Measurements from ENCODE around the gene WNT10A.

Gene WNT10A

GRCh38 chr2:218880102-218880858 is at the start of gene WNT10A:
WNT10A (plus strand) TSS chr2:218880852; CDS start chr2:218880996, 144 bp downstream.
- ChIA-PET CTCF (interaction anchor here (1.0 to 23.0 kb wide), 9 partner anchors 6 to 484 kb away, joined by 3 to 916 read pairs (median 4); no protein-coding TSS in a partner anchor), POLR2A (interaction anchor here (0.6 to 2.8 kb wide), 4 partner anchors 11 to 550 kb away, joined by 3 to 16 read pairs (median 6); no protein-coding TSS in a partner anchor)
- DNase-seq (ENCODE audit: extremely low spot score), result peak; percentile 92
- no peak for TF ChIP-seq CTCF (IDR thresholded peaks at IDR 0.05; ENCODE audit: control extremely low read depth, extremely low read depth, low read depth, missing control alignments)

GRCh38 chr2:218831378-218831990 is 49.2 kb upstream of the WNT10A start, which contains the start of gene PRKAG3:
PRKAG3 (minus strand) TSS chr2:218831803.
- POLR2A ChIA-PET, result no interaction called here
- no peak for TF ChIP-seq CTCF (IDR thresholded peaks at IDR 0.05; ENCODE audit: control extremely low read depth, extremely low read depth, low read depth, missing control alignments)

GRCh38 chr2:218832081-218832480 is 48.6 kb upstream of the WNT10A start:
- ChIA-PET CTCF (interaction anchor here (2.6 kb wide), 1 partner anchor 16 kb away, joined by 9 read pairs; no protein-coding TSS in a partner anchor), POLR2A (no interaction called here)
- no peak for TF ChIP-seq CTCF (IDR thresholded peaks at IDR 0.05; ENCODE audit: control extremely low read depth, extremely low read depth, low read depth, missing control alignments)
- DNase-seq (ENCODE audit: extremely low spot score), result no peak

More at GRCh38 chr2:218831378-218831990, 49.2 kb upstream of the WNT10A start, which contains the start of gene PRKAG3:
- CTCF ChIA-PET, result interaction anchor here (2.6 kb wide), 1 partner anchor 16 kb away, joined by 9 read pairs; no protein-coding TSS in a partner anchor
- no peak for DNase-seq (ENCODE audit: extremely low spot score)

- POLR2A ChIA-PET, result no interaction called here
- no peak for TF ChIP-seq CTCF (IDR thresholded peaks at IDR 0.05; ENCODE audit: control extremely low read depth, extremely low read depth, low read depth, missing control alignments)
- DNase-seq (ENCODE audit: extremely low spot score), result no peak
- CTCF ChIA-PET, result interaction anchor here (2.6 kb wide), 1 partner anchor 15 kb away, joined by 9 read pairs; no protein-coding TSS in a partner anchor
These were observed 48.1 kb upstream of the WNT10A start for GRCh38 chr2:218832520-218832919.

- ChIA-PET CTCF (interaction anchor here (2.6 kb wide), 1 partner anchor 15 kb away, joined by 9 read pairs; no protein-coding TSS in a partner anchor), POLR2A (no interaction called here)
- no peak for TF ChIP-seq CTCF (IDR thresholded peaks at IDR 0.05; ENCODE audit: control extremely low read depth, extremely low read depth, low read depth, missing control alignments)
- no peak for DNase-seq (ENCODE audit: extremely low spot score)
These were observed 47.5 kb upstream of the WNT10A start for GRCh38 chr2:218833023-218833609.

GRCh38 chr2:218834685-218835084 is 46.0 kb upstream of the WNT10A start:
- ChIA-PET POLR2A (no interaction called here), CTCF (interaction anchor here (0.9 to 1.2 kb wide), 2 partner anchors 12 to 18 kb away, joined by 4 read pairs; no protein-coding TSS in a partner anchor)
- no peak for TF ChIP-seq CTCF (IDR thresholded peaks at IDR 0.05; ENCODE audit: control extremely low read depth, extremely low read depth, low read depth, missing control alignments)
- DNase-seq (ENCODE audit: extremely low spot score), result no peak

Data from GM10248 (cell line).